Endothelial cell of hepatic sinusoid (primary cell): Measurements from ENCODE around the gene CASP10.
"Not testable (repeated sequence)": the region's sequence is repeated elsewhere in the genome, so short reads cannot be mapped to it uniquely, and the experiment has no call there.

Experiments used
- in situ Hi-C: cut with HindIII; loops from 2 replicates; pipeline ENCODE4 v1.10.0; 2017; ENCODE audit warnings: low sequenced_read_pairs

CASP10 gene

DNA sequence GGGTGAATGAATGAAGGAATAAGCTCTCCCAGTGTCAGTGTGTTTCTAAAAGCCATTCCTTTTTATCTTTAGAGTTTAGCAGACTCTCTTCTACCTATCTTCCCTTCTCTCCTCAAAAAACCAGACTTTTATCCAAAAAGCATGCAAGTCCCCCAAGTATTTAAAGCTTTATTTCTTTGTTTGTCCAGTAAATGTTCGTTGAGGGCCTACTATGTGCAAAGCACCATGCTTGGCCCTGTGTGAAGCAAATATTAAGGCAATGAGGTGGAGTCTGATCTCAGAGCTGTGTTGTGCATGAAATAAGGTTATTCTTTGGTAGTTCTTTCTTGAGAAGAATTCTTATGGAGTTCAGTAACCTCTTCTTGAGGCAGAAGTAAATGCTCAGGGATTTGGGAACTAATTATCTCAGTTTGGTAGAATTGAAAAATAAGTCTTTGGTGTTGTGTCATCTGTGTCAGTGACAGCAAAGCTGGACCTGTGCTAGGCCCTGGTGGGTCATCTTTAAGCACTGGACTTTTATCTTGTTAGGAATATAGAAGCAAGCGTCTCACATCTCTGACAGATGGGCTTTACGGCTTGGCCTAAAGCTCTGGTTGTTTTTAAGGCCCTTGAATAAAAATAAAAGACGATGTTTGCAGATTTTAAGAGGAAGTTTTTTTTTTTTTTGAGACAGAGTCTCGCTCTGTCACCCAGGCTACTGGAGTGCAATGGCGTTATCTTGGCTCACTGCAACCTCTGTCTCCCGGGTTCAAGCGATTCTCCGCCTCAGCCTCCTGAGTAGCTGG is 28.1 kb upstream of the CASP10 start:
- in situ Hi-C loops = loop anchor here (5.0 kb wide), 1 partner anchor 38 kb away; the partner anchor contains the start of gene CFLAR

DNA sequence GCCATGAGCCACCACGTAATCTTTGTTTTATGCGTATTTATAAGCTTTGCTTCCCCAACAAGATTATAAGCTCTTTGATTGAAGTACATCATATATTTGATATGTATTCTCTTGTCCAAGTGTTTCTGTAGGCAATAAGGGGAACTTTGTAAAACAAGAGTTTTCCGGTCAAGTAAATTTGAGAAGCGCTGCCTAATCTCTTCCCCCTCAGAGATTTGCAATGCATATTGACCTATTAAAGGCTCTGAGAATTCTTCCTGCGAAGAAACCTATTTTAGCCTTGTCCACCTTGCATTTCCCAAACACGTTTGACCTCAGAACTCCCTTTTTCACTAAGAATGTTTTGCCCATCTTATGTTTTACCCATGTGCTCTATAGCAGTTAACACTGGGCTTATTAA is 26.9 kb upstream of the CASP10 start:
- in situ Hi-C loops = no loop called here

DNA sequence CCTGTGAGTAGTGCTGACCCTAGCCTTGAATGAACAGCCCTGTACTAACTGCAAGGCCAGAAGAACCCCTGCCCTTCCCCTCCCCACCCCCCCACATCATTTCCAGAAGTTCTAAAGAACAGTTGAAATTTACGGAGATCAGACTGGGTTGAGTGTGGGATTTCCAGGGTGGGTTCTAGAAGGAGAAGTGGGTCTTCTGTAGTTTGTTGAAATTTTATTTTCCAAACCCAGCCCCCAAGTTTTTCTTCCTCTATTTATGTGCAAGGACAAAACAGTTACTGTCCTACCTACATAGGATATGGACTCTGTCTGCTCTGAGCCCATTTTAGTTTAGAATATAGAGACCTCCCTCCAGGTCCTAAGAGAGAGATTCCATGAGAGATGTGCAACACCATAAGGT is 26.3 kb upstream of the CASP10 start:
- in situ Hi-C loops = no loop called here

DNA sequence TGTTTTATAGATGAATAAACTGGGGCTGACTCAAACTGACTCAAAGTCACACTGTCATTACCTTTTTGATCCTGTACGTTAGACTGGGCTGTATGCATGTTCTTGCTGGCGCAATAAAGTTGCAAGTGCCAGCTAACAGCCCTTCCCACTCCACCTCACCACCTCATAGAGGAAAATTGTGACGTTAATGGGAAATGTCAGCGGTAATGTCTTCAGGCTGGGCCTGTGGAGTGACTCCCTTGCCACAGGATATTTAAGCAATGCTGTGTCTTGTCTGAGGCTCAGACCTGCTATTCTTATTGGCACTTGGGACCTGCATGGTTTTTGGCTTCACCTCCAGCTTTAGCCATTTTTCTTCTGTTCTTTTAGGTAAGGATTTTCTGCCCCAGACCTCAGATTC is 25.2 kb upstream of the CASP10 start:
- in situ Hi-C loops = no loop called here

DNA sequence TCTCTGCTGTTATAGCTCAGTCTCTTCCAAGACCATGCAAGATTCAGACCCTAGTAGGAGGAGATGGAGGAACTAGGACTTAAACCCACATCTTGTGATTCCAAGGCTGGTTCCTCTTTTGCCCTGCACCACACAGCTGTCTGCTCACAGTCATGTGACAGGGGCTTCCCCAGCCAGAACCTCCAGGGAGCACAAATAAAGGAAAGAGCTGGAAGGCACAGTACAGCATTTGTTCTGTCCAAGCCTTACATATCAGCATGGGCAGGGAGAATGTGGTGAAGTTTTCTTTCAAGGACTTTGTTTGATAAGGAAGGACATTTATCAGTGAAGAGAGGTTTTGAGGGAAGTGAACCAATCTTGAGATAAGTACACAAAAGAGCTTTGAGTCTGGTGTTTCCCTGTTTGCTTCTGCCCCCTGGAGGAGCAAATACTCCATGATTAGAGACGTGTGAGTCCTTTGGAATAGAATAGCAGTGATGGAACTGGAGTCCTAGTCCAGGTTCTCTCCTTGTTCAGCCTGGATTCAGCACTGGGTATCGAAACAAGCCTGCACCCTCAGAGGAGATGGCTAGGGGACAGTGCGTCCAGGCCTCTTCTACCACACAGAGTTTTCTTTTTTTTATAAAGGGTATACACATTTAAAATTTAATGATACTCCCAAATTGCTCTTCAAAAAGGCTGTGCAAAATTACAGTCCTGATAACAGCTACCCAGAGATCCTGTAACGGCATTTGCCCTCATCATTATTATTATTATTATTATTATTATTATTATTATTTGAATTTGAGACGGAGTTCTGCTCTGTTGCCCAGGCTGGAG is 24.6 kb upstream of the CASP10 start:
- in situ Hi-C loops = no loop called here

DNA sequence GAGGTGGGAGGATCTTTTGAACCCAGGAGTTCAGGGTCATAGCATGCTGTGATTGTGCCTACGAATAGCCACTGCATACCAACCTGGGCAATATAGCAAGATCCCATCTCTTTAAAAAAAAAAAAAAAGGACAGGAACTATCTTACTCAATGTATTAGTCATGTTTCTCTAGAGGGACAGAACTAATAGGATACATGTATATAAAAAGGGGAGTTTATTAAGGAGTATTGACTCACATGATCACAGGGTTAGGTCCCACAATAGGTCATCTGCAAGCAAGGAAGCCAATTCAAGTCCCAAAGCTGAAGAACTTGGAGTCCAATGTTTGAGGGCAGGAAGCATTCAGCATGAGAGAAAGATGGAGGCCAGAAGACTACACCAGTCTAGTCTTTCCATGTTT is 18.8 kb upstream of the CASP10 start:
- in situ Hi-C loops = no loop called here

DNA sequence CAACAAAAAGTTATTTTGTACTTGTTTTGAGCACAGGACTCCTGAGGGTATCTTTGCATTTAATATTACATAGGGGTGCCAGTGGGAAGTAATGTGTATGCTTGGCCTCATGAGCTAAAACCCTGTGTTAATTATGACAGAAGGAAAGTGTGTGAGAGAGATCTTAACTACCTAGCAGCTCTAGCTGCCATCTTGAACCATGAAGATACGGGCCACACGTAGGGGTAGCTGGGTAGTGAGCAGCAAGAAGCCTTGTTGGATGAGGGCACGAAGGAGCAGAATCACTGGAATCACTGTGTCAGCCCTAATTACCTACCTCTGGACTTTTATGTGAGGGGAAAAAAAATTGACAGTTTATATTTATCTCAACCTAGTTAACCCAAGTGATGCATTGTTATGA is 15.4 kb upstream of the CASP10 start:
- in situ Hi-C loops = no loop called here

DNA sequence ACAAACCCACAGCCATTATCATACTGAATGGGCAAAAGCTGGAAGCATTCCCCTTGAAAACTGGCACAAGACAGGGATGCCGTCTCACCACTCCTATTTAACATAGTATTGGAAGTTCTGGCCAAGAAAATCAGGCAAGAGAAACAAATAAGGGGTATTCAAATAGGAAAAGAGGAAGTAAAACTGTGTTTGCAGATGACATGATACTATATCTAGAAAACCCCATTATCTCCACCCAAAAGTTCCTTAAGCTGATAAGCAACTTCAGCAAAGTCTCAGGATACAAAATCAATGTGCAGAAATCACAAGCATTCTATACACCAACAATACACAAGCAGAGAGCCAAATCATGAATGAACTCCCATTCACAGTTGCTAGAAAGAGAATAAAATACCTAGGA is 14.4 kb upstream of the CASP10 start:
- in situ Hi-C loops = not testable (repeated sequence)

DNA sequence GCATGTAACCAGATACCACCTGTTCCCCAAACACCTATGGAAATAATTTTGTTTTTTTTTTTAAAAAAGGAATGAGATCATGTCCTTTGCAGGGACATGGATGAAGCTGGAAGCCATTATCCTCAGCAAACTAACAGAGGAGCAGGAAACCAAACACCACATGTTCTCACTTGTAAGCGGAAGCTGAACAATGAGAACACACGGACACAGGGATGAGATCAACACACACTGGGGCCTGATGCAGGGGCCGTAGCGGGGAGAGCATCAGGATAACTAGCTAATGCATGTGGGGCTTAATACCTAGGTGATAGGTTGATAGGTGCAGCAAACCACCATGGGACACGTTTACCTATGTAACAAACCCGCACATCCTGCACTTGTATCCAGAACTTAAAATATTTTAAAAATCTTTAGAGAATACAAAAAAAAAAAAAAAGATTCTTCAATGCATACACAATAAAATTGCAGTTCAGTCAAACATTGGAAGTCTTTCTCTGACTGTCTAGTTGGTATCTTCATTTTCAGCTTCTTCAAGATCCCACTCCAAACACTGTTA is 11.6 kb upstream of the CASP10 start:
- in situ Hi-C loops = no loop called here

DNA sequence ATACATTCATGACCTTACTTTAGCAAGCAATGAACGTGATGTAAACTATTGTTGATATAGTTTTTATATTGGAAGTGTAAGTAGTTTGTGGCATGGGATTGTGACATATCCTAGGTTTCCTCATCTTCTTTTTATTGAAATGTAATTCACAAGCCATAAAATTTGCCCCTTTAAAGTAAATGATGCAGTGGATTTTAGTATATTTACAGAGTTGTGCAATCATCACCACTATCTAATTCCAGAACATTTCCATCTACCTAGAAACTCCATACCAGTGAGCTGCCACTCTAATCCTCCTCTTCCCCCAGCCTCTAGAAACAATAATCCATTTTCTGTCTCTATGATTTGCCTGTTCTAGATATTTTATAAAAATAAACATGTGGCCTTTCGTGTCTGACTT is 10.7 kb upstream of the CASP10 start:
- in situ Hi-C loops = no loop called here

DNA sequence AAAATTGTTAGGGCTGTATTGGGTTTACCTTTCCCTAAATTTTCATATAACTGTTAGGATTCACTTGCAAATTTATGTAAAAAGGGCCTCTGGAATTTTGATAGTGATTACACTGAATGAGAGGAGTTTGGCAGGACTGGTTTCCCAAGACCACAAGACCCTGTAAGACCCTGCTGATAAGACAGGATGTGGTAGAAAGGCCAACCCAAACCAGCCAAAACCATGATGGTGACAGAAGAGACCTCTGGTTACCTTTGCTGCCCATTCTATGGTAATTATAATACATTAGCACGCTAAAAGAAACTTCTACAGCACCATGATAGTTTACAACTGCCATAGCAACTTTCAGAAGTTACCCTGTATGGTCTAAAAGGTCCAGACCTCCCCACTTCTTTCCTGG is 8.3 kb upstream of the CASP10 start:
- in situ Hi-C loops = loop anchor here (25.0 kb wide), 1 partner anchor 262 kb away; no protein-coding TSS in a partner anchor

DNA sequence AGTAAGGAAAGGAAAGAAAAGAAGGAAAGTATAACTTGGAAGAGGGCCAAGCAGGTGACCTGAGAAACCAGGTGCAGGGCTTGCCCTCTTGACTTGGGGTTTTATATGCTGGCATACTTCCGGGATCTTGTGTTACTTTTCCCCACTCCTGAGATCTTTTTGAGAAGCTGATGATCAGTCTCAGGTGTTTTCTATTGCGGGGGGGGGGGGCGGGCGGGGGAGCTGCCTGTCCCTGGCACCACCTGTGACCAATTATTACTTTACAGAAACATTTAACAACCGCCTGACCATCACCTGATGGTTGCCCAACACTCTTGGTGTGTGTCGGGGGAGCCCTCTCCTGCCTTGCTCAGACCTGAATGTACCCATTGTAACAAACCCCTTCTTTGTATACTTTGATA is 6.9 kb upstream of the CASP10 start:
- in situ Hi-C loops = loop anchor here (25.0 kb wide), 1 partner anchor 264 kb away; no protein-coding TSS in a partner anchor

DNA sequence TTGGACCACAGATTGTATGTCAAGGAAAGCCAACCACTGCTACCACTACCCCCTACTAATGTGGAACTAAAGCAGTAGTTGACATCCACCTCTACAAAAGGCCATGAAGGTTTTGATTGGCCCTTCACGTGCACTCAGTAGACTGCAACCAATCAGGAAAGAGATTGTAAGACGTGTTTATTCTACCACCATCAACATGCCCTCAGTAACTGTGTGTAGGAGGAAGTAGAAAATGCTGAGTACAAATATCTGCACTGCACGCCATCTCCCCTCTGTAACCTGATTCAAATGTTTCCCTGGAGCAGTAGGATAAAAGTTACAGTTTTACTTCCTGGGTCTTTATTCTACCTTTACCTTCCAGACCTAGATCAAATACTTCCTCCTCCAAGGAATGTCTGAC is 2.9 kb upstream of the CASP10 start:
- in situ Hi-C loops = loop anchor here (25.0 kb wide), 1 partner anchor 268 kb away; no protein-coding TSS in a partner anchor

DNA sequence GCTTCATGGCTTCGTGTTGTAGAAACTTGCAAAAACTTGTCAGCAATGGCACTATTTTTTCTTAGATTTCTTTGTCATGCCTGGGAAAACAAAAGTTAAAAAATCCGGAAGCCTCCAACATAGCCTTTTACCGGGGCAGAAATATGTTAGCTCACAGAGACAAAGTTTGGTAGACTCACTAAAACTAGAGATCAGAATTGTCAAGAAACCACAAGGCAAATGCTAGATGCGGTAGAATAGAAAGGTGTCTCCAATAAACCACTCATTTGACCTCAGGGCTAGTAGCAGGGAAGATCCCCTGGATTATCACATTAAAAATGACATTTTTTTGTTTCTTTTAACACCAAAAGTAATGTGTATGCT is 405 bp downstream of the CASP10 start:
- in situ Hi-C loops = loop anchor here (25.0 kb wide), 1 partner anchor 271 kb away; no protein-coding TSS in a partner anchor

DNA sequence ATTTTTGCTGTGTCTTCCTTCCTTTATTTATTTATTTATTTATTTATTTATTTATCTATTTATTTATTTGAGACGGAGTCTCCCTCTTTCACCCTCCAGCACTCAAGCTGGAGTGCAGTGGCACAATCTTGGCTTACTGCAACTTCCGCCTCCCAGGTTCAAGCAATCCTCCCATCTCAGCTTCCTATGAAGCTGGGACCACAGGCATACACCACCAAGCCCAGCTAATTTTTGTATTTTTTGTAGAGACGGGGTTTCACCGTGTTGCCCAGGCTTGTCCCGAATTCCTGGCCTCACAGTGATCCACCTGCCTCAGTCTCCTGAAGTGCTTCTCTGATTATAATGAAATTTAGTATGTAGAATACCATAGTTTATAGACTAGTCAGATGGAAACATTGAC is 894 bp downstream of the CASP10 start:
- in situ Hi-C loops = loop anchor here (25.0 kb wide), 1 partner anchor 272 kb away; no protein-coding TSS in a partner anchor

DNA sequence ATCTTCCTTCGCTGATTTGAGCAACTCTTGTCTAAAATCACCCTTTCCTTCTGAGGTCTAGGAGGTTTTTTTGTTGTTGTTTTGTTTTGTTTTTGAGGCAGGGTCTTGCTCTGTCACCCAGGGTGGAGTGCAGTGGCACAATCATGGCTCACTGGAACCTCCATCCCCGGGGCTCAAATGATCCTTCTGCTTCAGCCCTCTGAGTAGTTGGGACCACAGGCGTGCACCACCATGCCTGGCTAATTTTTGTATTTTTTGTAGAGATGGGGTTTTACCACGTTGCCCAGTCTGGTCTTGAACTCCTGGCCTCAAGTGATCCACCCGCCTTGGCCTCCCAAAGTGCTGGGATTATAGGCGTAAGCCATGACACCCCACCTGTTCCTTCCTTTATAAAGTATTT is 1.3 kb downstream of the CASP10 start:
- in situ Hi-C loops = loop anchor here (25.0 kb wide), 1 partner anchor 272 kb away; no protein-coding TSS in a partner anchor

DNA sequence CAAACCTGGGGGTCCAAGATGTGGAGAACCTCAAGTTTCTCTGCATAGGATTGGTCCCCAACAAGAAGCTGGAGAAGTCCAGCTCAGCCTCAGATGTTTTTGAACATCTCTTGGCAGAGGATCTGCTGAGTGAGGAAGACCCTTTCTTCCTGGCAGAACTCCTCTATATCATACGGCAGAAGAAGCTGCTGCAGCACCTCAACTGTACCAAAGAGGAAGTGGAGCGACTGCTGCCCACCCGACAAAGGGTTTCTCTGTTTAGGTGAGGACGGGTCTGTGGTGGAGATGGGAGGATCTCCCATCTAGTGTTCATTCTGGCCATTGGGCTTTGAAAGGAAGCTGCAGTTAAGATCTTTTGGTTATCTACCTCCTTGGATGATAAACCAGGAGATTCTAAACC is 2.9 kb downstream of the CASP10 start:
- in situ Hi-C loops = loop anchor here (25.0 kb wide), 1 partner anchor 274 kb away; no protein-coding TSS in a partner anchor

DNA sequence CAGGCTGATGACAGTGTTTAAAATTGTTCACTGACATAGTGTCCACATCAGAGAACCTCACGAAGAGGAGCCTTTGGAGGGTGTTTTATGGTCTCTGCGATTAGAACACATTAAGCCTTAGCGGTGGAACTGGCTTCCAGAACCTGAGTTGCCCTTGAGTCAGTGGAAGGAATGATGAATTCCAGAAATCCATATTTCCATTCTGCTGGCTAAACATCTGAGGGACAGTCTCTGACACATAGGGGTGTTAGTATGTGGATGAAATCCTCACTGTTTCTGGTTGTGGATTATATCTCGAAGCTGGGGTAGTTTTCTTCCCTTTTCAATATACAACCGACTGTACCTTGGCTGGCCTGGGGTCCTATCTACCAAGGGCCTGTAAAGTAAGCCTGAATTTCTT is 4.0 kb downstream of the CASP10 start:
- in situ Hi-C loops = loop anchor here (25.0 kb wide), 1 partner anchor 275 kb away; no protein-coding TSS in a partner anchor

DNA sequence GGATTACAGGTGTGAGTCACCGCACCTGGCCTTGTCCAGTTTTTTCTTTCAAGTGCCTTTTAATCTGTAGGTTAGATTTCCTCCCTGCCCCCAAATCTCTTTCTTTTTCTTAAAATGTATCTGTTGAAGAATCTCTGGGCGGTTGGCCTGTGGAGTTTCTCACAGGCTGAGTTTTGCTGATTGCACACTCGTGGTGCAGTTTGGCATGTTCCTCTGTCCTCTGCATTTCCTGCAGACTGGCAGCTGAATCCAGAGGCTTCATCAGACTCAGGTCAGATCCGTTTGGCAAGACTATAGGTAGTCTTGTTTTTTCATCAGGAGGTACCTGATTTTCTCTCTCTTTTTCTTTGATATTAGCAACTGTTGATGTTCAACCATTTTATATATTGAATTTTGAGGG is 5.5 kb downstream of the CASP10 start:
- in situ Hi-C loops = loop anchor here (25.0 kb wide), 1 partner anchor 276 kb away; no protein-coding TSS in a partner anchor

DNA sequence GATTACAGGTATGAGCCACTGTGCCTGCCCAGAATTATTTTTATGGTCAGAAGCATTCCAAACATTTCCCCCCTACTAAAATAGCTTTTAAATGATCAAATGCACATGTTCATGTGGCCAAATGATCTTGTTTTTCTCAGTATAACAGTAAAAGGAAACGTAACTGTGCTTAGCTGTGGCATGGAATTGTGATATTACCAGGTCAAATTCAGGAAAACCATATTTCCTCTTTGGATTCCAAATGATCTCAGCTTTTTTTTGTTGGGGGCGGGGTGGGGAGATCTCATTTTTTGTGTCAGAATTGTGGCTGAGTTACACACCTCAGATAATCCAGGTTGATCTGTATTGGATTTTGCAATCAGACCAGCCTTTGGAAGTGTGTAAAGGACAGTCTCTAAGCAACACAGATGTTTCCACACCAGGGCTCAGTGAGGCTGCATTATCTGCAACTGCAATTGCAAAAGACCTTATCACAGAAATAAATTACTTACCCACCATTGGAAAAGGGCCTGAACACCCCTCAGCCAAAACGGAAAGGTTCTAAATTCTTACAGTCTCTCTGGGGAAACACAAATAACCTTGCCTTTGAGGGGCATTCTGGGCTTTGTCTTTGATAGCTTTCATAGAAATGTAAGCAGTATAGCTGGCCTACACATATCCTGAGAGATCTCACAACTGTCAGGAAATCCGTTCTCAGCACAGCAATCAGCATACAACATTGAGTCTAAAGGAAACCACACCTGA is 8.4 kb downstream of the CASP10 start:
- in situ Hi-C loops = loop anchor here (25.0 kb wide), 1 partner anchor 279 kb away; no protein-coding TSS in a partner anchor
